B cell (primary cell): Measurements from ENCODE around the gene BAG2. TPM values are rescaled to one million over a fixed set of nuclear protein-coding genes. Genes with fewer than 3 reads are reported as not detected.

ENCODE experiments used
- ATAC-seq: fragments of 200-7000 bp; cut with Tn5 transposase; one replicate; pipeline ENCODE4 v1.10.0; 2021; ENCODE audit warnings: low read depth, mild to moderate bottlenecking, moderate number of reproducible peaks, moderate library complexity
- CTCF ChIA-PET: fragments of 350-600 bp; sonication (Branson Sonifier 250); formaldehyde crosslinking; loops from one replicate; lab custom pipeline; 2021; ENCODE audit warnings: antibody characterized with exemption, inconsistent platforms; lab: Charles Lee
- POLR2A ChIA-PET: fragments of 350-600 bp; sonication (Branson Sonifier 250); formaldehyde crosslinking; loops from one replicate; lab custom pipeline; 2021; ENCODE audit warnings: antibody characterized with exemption; lab: Charles Lee
- DNase-seq: peaks from one replicate; pipeline ENCODE4 v3.0.0; 2013
- H2AFZ ChIP-seq: 2 replicates; pipeline ENCODE4 v1.6.1; 2012; ENCODE audit warnings: mild to moderate bottlenecking, low read depth, low read length; ENCODE audit not compliant: insufficient read depth, poor library complexity, severe bottlenecking
- H3K27ac ChIP-seq, 2 donors: 1 replicate in 1 of 2; 2 replicates in 1 of 2; pipeline ENCODE4 v1.5.1; 2012 to 2013; ENCODE audit warnings: low read length in 2 of 2, mild to moderate bottlenecking in 2 of 2, moderate library complexity in 1 of 2
- H3K27me3 ChIP-seq, 4 experiments: fragments of 200-600 bp in 1 of 4; sonication (generic) in 1 of 4; replicated peaks in 1 of 4; 1 replicate in 2 of 4; 2 replicates in 2 of 4; pipeline versions ENCODE4 v1.6.1 to v1.7.0; 2013 to 2016; ENCODE audit warnings: low read length in 3 of 4, mild to moderate bottlenecking in 2 of 4, mixed read lengths in 1 of 4, moderate library complexity in 1 of 4; ENCODE audit not compliant: insufficient read depth in 4 of 4, control insufficient read depth in 3 of 4; ENCODE audit errors: control extremely low read depth in 1 of 4
- H3K36me3 ChIP-seq, 2 experiments: replicated peaks in 1 of 2; 1 replicate in 1 of 2; 2 replicates in 1 of 2; pipeline versions ENCODE4 v1.6.1 to v1.7.1; 2013; ENCODE audit warnings: low read length in 1 of 2; ENCODE audit not compliant: insufficient read depth in 2 of 2, control insufficient read depth in 1 of 2; ENCODE audit errors: control extremely low read depth in 1 of 2, extremely low read depth in 1 of 2
- H3K4me1 ChIP-seq, 2 donors: fragments of 200-600 bp in 1 of 2; sonication (generic) in 1 of 2; 1 replicate in 1 of 2; 2 replicates in 1 of 2; pipeline versions ENCODE4 v1.5.1 to v1.6.1; 2013 to 2017; ENCODE audit warnings: low read length in 2 of 2; ENCODE audit not compliant: control insufficient read depth in 2 of 2, insufficient read depth in 2 of 2
- H3K4me2 ChIP-seq: replicated peaks from 2 replicates; pipeline ENCODE3; 2012; ENCODE audit warnings: mild to moderate bottlenecking, low read depth, low read length; ENCODE audit not compliant: poor library complexity, severe bottlenecking
- H3K4me3 ChIP-seq, 5 experiments: fragments of 200-600 bp in 1 of 5; sonication (generic) in 1 of 5; 1 replicate in 3 of 5; 2 replicates in 2 of 5; pipeline versions ENCODE4 v1.5.1 to v1.7.0; 2011 to 2016; ENCODE audit warnings: low read length in 4 of 5, mild to moderate bottlenecking in 4 of 5, low read depth in 2 of 5, control low read depth in 1 of 5, moderate library complexity in 1 of 5; ENCODE audit not compliant: insufficient read depth in 1 of 5; ENCODE audit errors: control extremely low read depth in 1 of 5, extremely low read depth in 1 of 5
- H3K79me2 ChIP-seq: fragments of 200-600 bp; sonication (generic); one replicate; pipeline ENCODE4 v1.6.0; 2016; ENCODE audit warnings: low read length; ENCODE audit not compliant: control insufficient read depth, insufficient read depth
- H3K9ac ChIP-seq: fragments of 200-600 bp; sonication (generic); 2 replicates; pipeline ENCODE4 v1.6.1; 2017; ENCODE audit warnings: mild to moderate bottlenecking, low read length, moderate library complexity
- H3K9me3 ChIP-seq, 3 donors: one replicate each; pipeline versions ENCODE4 v1.6.1 to v1.7.1; 2013; ENCODE audit warnings: low read length in 2 of 3; ENCODE audit not compliant: control insufficient read depth in 2 of 3, insufficient read depth in 1 of 3; ENCODE audit errors: control extremely low read depth in 1 of 3
- H4K20me1 ChIP-seq: 2 replicates; pipeline ENCODE4 v1.6.0; 2012; ENCODE audit warnings: mild to moderate bottlenecking, low read length; ENCODE audit not compliant: insufficient read depth, control insufficient read depth, poor library complexity, severe bottlenecking
- H3K27ac Mint-ChIP-seq: one replicate; pipeline ENCODE4 v1.8.0; 2021; ENCODE audit warnings: mixed read lengths
- H3K27me3 Mint-ChIP-seq: one replicate; pipeline ENCODE4 v1.8.0; 2021; ENCODE audit warnings: mixed read lengths
- H3K4me1 Mint-ChIP-seq: one replicate; pipeline ENCODE4 v1.8.0; 2021; ENCODE audit warnings: mixed read lengths
- H3K4me3 Mint-ChIP-seq: one replicate; pipeline ENCODE4 v1.8.0; 2021; ENCODE audit warnings: mixed read lengths
- H3K9me3 Mint-ChIP-seq: one replicate; pipeline ENCODE4 v1.8.0; 2022; ENCODE audit warnings: mixed read lengths; ENCODE audit not compliant: insufficient read depth
- CTCF ChIP-seq: fragments of 200-600 bp; IDR thresholded peaks from one replicate; pipeline ENCODE4 v1.8.0; 2022; ENCODE audit warnings: antibody characterized with exemption, mild to moderate bottlenecking
- EZH2 ChIP-seq: IDR thresholded peaks from 2 replicates; pipeline ENCODE4 v1.6.1; 2012; ENCODE audit warnings: borderline replicate concordance, low read depth, mild to moderate bottlenecking, moderate library complexity, low read length; ENCODE audit not compliant: insufficient read depth, poor library complexity, severe bottlenecking
- WGBS: methylation state at CpG from one replicate; pipeline ENCODE4 v1.1.5; 2013; ENCODE audit warnings: missing lambda C conversion rate; ENCODE audit not compliant: insufficient coverage; 5-methylcytosine and 5-hydroxymethylcytosine counted together
- intact Hi-C: fragments of 100-400 bp; cut with micrococcal nuclease; formaldehyde crosslinking; loops from one replicate; pipeline ENCODE4 v1.10.0; 2022
- polyA plus RNA-seq: library from polyadenylated mRNA; depleted of rRNA; stranded (reverse); fragments of >200 nt; gene quantifications from 2 replicates; pipeline ENCODE4 v1.2.3, GENCODE V29; 2012
- total RNA-seq, 2 donors: library from RNA; stranded (reverse); fragments of 120-200 nt in 1 of 2; gene quantifications; 1 replicate in 1 of 2; 2 replicates in 1 of 2; pipeline versions ENCODE4 v1.2.3 to v1.2.4, GENCODE V29; 2013 to 2022

Gene BAG2
- total and polyA plus RNA-seq, 2 donors (not counting 1 experiment from before 2014, with no cell fraction given) = 1.5 to 4.7 TPM

GRCh38 chr6:57209030-57209429 lies 36.9 kb downstream of the BAG2 start:
- ChIA-PET CTCF (no interaction called here), POLR2A (no interaction called here)
- no peak overlapping the region for H3K4me3 Mint-ChIP-seq
- ATAC-seq (no peak), DNase-seq (no peak)
- Histone ChIP-seq H3K79me2 (no peaks in the 10 kb centered on the region), H3K4me1 (no peaks in the 10 kb centered on the region), H3K4me2 (no peak overlapping the region), H3K27me3 (no peaks in the 10 kb centered on the region), H3K4me3 (no peak overlapping the region), H2AFZ (no peak overlapping the region), H3K36me3 (no peaks in the 10 kb centered on the region), H4K20me1 (no peaks in the 10 kb centered on the region), H3K9me3 (no peaks in the 10 kb centered on the region), H3K27ac (no peak overlapping the region), H3K9ac (no peak overlapping the region)
- TF ChIP-seq CTCF = no peak
- no peak for TF ChIP-seq EZH2
- no peaks in the 10 kb centered on the region for H3K27me3 Mint-ChIP-seq
- no peaks in the 10 kb centered on the region for H3K4me1 Mint-ChIP-seq
- H3K27ac Mint-ChIP-seq = no peak overlapping the region
- intact Hi-C loops = no loop called here
- no peaks in the 10 kb centered on the region for H3K9me3 Mint-ChIP-seq

- Mint-ChIP-seq H3K4me1 (no peaks in the 10 kb centered on the region), H3K4me3 (no peak overlapping the region), H3K9me3 (no peaks in the 10 kb centered on the region), H3K27ac (no peak overlapping the region), H3K27me3 (no peaks in the 10 kb centered on the region)
- Histone ChIP-seq H3K79me2 (no peaks in the 10 kb centered on the region), H3K4me1 (no peaks in the 10 kb centered on the region), H4K20me1 (no peaks in the 10 kb centered on the region), H3K36me3 (no peaks in the 10 kb centered on the region), H3K27me3 (no peaks in the 10 kb centered on the region), H3K27ac (no peak overlapping the region), H3K4me2 (no peak overlapping the region), H2AFZ (no peak overlapping the region), H3K4me3 (no peak overlapping the region), H3K9me3 (no peaks in the 10 kb centered on the region), H3K9ac (no peak overlapping the region)
- no peak for DNase-seq
- WGBS = no CpG with 5 or more reads among the region's 5 CpGs
- TF ChIP-seq EZH2 = no peak
- TF ChIP-seq CTCF = no peak
- intact Hi-C loops = no loop called here
- ATAC-seq = no peak
- CTCF ChIA-PET = no interaction called here
- POLR2A ChIA-PET = no interaction called here
Measured at GRCh38 chr6:57210060-57210459, 37.9 kb downstream of the BAG2 start.
